A673 (cell line): Measurements from ENCODE around the gene ZC3H18.

ENCODE experiments used
- CTCF ChIP-seq: fragments of 300-800, 200-600 bp; sonication (generic); conservative IDR thresholded peaks from 2 replicates; pipeline ENCODE4 v1.5.1; 2017; ENCODE audit warnings: low read depth, mild to moderate bottlenecking, antibody characterized with exemption, low read length, moderate library complexity, mixed read lengths
- EZH2 ChIP-seq: fragments of 200-600 bp; sonication (generic); IDR thresholded peaks from 2 replicates; pipeline ENCODE4 v1.6.1; 2017; ENCODE audit warnings: borderline replicate concordance, low read depth, mild to moderate bottlenecking, mixed read lengths, antibody characterized with exemption, low read length; ENCODE audit not compliant: poor library complexity, severe bottlenecking

- TF ChIP-seq EZH2 (no peak), CTCF (no peak)
Measured at GRCh38 chr16:88649195-88649923, 79.2 kb downstream of the ZC3H18 start.
